Measurements from ENCODE around the gene MEIS2.

Gene MEIS2

GRCh38 chr15:36938131-36938530 is 162.2 kb downstream of the MEIS2 start:
- Mint-ChIP-seq H3K4me3 (no peak overlapping the region), H3K9me3 (no peaks in the 10 kb centered on the region), H3K36me3 (ENCODE audit: insufficient read depth) (no peaks in the 10 kb centered on the region)

DNA sequence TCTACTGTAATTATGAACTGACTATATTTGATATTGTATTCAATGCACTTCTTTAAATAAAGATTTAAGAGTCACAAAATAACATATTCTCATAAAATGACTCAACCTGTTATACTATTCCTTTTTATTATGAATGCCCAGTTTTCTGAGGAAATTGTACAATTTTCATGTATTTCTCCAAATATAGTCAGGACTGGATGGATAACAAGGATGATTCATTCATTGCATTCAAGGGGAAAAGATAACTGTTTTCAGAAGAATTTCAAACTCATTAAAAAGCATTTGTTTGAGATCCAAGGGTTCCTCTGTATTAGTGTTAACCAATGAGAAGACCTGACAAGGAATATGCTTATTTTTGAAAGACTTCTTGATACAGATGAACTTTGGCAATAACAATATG is 163.7 kb downstream of the MEIS2 start:
- DNase-seq (no peak), ATAC-seq (replicated peaks) (no peak)
- H3K27me3 Mint-ChIP-seq = peaks cover 0 to 9% of the 10 kb centered on the region in 2 donors
- H3K4me1 Mint-ChIP-seq (ENCODE audit: low read depth in 2 of 2) = no peaks in the 10 kb centered on the region
- no peak overlapping the region for H3K27ac Mint-ChIP-seq
- H3K36me3 Mint-ChIP-seq (ENCODE audit: insufficient read depth) = no peaks in the 10 kb centered on the region
- H3K4me3 Mint-ChIP-seq = no peak overlapping the region
- H3K9me3 Mint-ChIP-seq = no peaks in the 10 kb centered on the region

More at GRCh38 chr15:36938131-36938530, 162.2 kb downstream of the MEIS2 start:
- peaks cover 0 to 9% of the 10 kb centered on the region in 2 donors for H3K27me3 Mint-ChIP-seq
- DNase-seq (no peak), ATAC-seq (replicated peaks) (no peak)
- H3K4me1 Mint-ChIP-seq (ENCODE audit: low read depth in 2 of 2) = no peaks in the 10 kb centered on the region
- no peak overlapping the region for H3K27ac Mint-ChIP-seq

DNA sequence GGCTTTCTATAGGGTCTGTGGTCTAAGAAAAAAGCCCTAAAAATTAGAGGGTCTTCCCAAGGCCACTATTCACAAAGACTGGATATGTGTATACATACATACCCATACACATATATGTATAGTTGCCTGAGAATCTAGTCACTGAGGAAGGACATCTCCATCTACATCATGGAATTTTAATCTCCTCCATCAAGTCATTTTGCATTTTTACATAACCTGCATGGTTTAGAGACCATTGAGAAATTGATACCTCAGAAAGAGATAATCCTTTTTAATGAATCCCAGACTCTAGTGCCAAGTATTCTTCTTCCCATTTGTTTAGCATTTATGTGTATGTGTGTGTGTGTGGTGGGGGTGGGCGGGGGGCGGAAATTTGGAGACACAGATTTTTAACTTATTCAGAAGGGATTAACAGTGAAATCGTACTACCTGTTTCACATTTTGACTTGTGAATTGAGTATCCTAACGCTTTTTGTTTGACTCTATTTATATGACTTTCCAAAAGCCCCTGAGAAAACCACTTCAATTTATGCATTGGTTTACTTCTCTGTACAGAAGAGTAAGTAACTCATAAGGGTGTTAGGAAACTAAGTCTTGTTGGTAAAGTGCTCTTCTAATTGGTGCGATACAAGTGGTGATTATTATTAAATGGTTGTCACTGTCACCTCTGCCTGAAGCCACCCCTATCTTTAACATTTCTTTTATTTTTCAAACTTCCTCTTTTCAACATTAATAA is 166.9 kb downstream of the MEIS2 start:
- Mint-ChIP-seq H3K4me3 (no peak overlapping the region), H3K4me1 (ENCODE audit: low read depth in 2 of 2) (no peaks in the 10 kb centered on the region), H3K27ac (no peak overlapping the region), H3K9me3 (no peaks in the 10 kb centered on the region), H3K36me3 (ENCODE audit: insufficient read depth) (no peaks in the 10 kb centered on the region), H3K27me3 (no peaks in the 10 kb centered on the region)
- ATAC-seq (replicated peaks) (no peak), DNase-seq (no peak)

DNA sequence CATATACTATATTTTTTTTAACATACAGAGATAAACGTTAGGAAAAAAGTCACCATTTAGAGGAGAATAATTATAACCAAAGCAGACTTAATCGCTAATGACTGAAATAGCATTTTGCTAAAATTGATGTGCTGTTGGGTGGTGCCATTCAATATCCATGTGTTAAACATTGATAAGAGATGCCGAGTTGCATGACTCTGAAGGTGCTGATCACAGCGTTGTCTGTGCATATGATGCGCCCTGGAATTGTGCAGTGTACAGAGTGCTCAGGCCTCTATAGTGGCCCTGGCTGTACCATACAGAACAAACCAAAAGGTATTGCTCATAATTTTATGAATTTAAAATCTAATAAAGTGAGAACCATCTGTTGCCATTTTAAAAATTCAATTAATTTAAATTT is 168.3 kb downstream of the MEIS2 start:
- H3K4me1 Mint-ChIP-seq (ENCODE audit: low read depth in 2 of 2) = no peaks in the 10 kb centered on the region
- no peaks in the 10 kb centered on the region for H3K36me3 Mint-ChIP-seq (ENCODE audit: insufficient read depth)
- no peaks in the 10 kb centered on the region for H3K27me3 Mint-ChIP-seq
- H3K27ac Mint-ChIP-seq = no peak overlapping the region
- H3K4me3 Mint-ChIP-seq = no peak overlapping the region
- DNase-seq (no peak), ATAC-seq (replicated peaks) (no peak)
- H3K9me3 Mint-ChIP-seq = no peaks in the 10 kb centered on the region

DNA sequence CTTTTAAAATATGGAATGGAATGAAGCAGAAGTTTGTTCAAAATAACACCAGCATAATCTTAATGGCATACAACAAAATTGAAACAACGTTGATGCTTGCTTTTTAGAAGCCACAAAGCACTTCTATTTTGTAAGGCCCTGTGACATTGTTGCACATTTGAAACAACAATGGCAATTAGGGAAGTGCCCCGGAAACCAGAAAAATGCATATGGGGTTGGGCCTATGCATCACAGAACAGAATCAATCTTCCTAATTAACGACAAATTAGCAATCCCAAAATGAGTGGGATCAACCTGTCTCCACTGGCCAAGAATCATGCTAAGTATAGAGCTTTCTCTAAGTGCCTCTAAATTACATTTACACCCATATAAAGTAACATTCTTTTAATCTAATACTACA is 168.9 kb downstream of the MEIS2 start:
- no peak overlapping the region for H3K4me3 Mint-ChIP-seq

DNA sequence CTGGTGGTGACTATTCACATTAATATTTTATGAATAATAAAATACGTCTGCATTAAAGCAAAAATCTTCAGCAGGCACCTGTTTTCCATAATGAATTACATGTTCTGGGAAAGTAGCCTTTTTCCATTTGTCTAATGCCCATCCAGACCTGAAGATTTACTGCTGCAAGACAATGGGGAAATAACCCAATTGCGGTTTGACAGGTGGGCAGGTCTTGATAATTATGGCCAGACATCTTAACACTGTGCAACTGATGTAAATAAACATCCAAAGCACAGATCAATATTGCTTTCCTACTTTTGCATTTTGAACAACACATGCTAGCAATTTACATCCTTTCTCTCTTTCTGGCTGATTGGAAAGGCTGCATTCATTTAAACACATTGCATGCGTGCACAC is 173.9 kb downstream of the MEIS2 start:
- no peaks in the 10 kb centered on the region for H3K9me3 Mint-ChIP-seq
- H3K4me3 Mint-ChIP-seq = no peak overlapping the region
- H3K27me3 Mint-ChIP-seq = no peaks in the 10 kb centered on the region
- ATAC-seq (replicated peaks) (no peak), DNase-seq (no peak)
- no peak overlapping the region for H3K27ac Mint-ChIP-seq
- H3K4me1 Mint-ChIP-seq (ENCODE audit: low read depth in 2 of 2) = no peaks in the 10 kb centered on the region
- no peaks in the 10 kb centered on the region for H3K36me3 Mint-ChIP-seq (ENCODE audit: insufficient read depth)

More for the DNA sequence above, 168.9 kb downstream of the MEIS2 start:
- no peaks in the 10 kb centered on the region for H3K27me3 Mint-ChIP-seq
- no peaks in the 10 kb centered on the region for H3K36me3 Mint-ChIP-seq (ENCODE audit: insufficient read depth)
- DNase-seq (no peak), ATAC-seq (replicated peaks) (no peak)
- H3K4me1 Mint-ChIP-seq (ENCODE audit: low read depth in 2 of 2) = no peaks in the 10 kb centered on the region
- H3K9me3 Mint-ChIP-seq = no peaks in the 10 kb centered on the region
- no peak overlapping the region for H3K27ac Mint-ChIP-seq

- Mint-ChIP-seq H3K27ac (no peak overlapping the region), H3K4me1 (ENCODE audit: low read depth in 2 of 2) (no peaks in the 10 kb centered on the region), H3K9me3 (no peaks in the 10 kb centered on the region), H3K27me3 (no peaks in the 10 kb centered on the region), H3K4me3 (no peak overlapping the region), H3K36me3 (ENCODE audit: insufficient read depth) (no peaks in the 10 kb centered on the region)
- DNase-seq = no peak
- ATAC-seq (replicated peaks) = no peak
Measured at GRCh38 chr15:36925653-36926426, 174.5 kb downstream of the MEIS2 start.

GRCh38 chr15:36925049-36925448 is 175.3 kb downstream of the MEIS2 start:
- no peaks in the 10 kb centered on the region for H3K36me3 Mint-ChIP-seq (ENCODE audit: insufficient read depth)
- H3K9me3 Mint-ChIP-seq = no peaks in the 10 kb centered on the region
- no peaks in the 10 kb centered on the region for H3K4me1 Mint-ChIP-seq (ENCODE audit: low read depth in 2 of 2)
- H3K27ac Mint-ChIP-seq = no peak overlapping the region
- DNase-seq = no peak
- no peak for ATAC-seq (replicated peaks)
- no peaks in the 10 kb centered on the region for H3K27me3 Mint-ChIP-seq
- H3K4me3 Mint-ChIP-seq = no peak overlapping the region

DNA sequence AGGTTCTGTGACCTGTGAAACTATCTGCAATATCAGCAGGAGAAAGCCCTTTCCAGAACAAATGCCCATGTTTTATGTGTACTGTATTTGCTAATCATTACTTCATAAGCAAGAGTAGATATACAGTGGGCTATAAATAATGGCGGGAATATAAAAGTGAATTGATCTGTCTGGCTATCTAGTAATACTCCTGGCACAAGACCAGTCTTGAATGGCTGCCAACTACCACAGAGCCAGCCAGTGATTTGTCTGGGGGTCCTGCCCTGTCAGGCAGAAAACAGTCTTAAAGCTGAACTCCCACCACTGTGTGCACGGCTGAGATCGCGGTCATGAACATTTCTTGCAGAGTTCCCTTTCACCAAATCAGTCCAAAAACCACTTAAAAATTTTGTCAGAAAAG is 176.3 kb downstream of the MEIS2 start:
- Mint-ChIP-seq H3K36me3 (ENCODE audit: insufficient read depth) (no peaks in the 10 kb centered on the region), H3K9me3 (no peaks in the 10 kb centered on the region), H3K4me1 (ENCODE audit: low read depth in 2 of 2) (no peaks in the 10 kb centered on the region), H3K4me3 (no peak overlapping the region), H3K27me3 (no peaks in the 10 kb centered on the region), H3K27ac (no peak overlapping the region)
- DNase-seq = no peak
- ATAC-seq (replicated peaks) = no peak

- Mint-ChIP-seq H3K27me3 (no peaks in the 10 kb centered on the region), H3K4me3 (no peak overlapping the region), H3K36me3 (ENCODE audit: insufficient read depth) (no peaks in the 10 kb centered on the region), H3K9me3 (no peaks in the 10 kb centered on the region), H3K27ac (no peak overlapping the region), H3K4me1 (ENCODE audit: low read depth in 2 of 2) (no peaks in the 10 kb centered on the region)
- ATAC-seq (replicated peaks) (no peak), DNase-seq (no peak)
Measured at GRCh38 chr15:36921484-36922091, 178.8 kb downstream of the MEIS2 start.

DNA sequence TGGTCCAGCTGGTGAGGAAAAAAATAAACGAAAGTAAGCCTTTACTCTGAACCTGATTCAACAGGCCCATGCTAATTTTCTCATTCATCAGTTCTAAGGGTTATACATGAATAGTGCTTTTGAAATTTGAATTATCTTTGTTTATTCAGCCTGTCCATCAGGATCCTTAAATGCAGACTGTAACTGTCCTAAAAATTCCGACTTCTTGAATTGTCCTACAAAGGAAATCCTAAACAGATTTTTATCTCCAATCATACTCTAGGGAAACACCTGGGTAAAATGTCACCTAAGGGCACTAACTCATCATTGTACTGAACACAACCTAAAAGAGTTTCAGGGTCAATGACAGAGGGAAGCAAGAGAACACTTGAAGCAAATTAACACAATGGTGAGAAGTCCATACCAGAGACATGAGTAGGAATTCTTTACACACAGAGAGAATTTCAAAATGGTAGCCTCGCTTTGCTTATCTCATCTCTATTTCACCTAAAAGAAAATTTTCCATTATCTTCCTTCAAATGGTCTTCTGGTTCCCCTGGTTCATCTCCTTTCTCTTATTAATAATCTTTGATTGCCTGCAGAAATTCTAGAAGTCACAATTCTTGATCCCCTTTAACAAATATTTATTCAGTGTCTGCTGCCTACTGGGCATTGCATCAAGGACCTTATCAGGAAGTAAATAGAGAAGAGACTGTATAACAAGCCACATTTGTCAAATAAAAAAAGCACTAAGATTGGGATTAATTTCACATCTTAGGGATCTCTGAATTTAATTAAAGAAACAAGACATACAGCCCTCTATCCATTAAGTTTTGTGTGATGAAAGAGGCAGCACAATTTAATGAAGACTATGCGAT is 182.7 kb downstream of the MEIS2 start:
- no peak for ATAC-seq (replicated peaks)
- Mint-ChIP-seq H3K27ac (no peak overlapping the region), H3K36me3 (ENCODE audit: insufficient read depth) (no peaks in the 10 kb centered on the region), H3K9me3 (peaks cover 0 to 6% of the 10 kb centered on the region in 2 donors), H3K4me1 (ENCODE audit: low read depth in 2 of 2) (no peaks in the 10 kb centered on the region), H3K27me3 (no peaks in the 10 kb centered on the region), H3K4me3 (no peak overlapping the region)
- DNase-seq = no peak

GRCh38 chr15:36914960-36915808 is 185.2 kb downstream of the MEIS2 start:
- no peak overlapping the region for H3K4me3 Mint-ChIP-seq
- H3K27me3 Mint-ChIP-seq = no peaks in the 10 kb centered on the region
- peaks cover 0 to 6% of the 10 kb centered on the region in 2 donors for H3K9me3 Mint-ChIP-seq
- H3K4me1 Mint-ChIP-seq (ENCODE audit: low read depth in 2 of 2) = no peaks in the 10 kb centered on the region
- DNase-seq (no peak), ATAC-seq (replicated peaks) (no peak)
- H3K36me3 Mint-ChIP-seq (ENCODE audit: insufficient read depth) = no peaks in the 10 kb centered on the region
- no peak overlapping the region for H3K27ac Mint-ChIP-seq
